Stimulated activated CD4-positive, alpha-beta T cell treated with anti-CD3 and anti-CD28 coated beads, Interleukin-1b, Interleukin-23, amount 100 ng/mL, for 4 hours (primary cell): ENCODE measurements around the gene ALOXE3.

ENCODE experiments used
- DNase-seq, 2 donors: peaks; one replicate each; pipeline ENCODE4 v3.0.0-alpha.2; 2020; ENCODE audit warnings: low read depth in 2 of 2

Gene ALOXE3

DNA sequence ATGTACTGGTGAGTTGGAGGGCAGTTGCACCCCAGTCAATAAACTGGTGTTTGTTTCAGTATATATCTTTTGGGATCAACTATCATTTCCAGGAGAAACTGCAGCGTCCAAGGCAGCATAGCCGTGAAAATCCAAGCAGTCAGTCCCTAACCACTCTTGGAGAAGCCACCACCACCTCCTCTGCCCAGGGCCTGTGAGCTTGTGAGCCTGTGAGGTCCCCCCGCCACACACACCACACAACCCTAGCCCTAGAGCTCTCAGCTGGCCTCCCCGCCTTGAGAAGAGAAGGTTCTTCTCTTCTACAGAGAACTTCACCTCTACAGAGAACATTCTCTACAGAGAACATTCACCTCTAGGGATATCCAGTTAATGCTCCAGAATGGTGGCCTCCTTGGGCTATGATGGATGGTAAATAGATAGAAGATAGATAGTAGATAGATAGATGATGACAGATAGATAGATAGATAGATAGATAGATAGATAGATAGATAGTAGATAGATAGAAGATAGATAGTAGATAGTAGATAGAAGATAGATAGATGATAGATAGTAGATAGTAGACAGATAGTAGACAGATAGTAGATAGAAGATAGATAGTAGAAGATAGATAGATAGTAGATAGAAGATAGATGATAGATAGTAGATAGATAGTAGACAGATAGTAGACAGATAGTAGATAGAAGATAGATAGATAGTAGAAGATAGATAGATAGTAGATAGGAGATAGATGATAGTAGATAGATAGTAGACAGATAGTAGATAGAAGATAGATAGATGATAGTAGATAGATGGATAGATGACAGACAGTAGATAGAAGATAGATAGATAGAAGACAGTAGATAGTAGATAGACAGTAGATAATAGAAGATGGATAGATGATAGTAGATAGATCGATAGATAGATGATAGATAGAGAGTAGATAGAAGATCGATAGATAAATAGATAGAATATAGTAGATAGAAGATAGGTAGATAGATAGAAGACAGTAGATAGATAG, 65.8 kb downstream of the ALOXE3 start:
- no peak for DNase-seq

DNA sequence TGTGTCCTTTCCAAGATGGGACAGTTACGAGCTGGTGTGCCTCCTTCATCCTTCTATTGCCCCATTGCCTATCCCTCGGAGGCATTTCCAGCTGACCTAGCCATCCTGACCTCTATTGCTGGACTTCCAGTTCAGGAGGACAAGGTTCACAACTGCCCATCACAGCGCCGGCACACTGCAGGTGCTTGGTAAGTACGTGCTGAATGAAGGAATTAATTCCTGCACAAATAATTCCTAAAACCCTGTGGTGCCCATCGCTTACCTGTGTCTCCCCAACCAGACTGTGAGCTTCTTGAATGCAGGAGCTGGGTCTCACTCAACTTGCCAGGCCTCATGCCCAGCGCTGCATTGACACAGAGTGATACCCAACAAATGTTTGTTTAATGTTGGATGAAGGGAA, 66.5 kb downstream of the ALOXE3 start:
- DNase-seq = no peak

DNA sequence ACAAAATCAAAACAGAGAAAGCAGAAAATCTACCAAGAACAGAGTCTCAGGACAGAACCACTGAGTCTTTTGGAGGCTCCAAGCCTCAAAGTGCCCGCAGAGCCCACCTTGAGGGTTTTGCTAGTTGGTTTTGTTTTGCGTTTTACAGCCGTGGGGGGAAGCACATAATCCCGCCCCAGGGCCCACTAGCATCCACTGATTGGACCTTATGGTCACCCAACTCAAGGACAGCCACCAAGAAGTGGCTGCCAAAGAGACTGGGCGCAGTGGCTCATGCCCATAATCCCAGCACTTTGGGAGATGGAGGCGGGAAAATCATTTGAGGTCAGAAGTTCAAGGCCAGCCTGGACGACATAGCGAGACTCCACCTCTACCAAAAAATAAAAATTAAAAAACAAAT, 69.6 kb downstream of the ALOXE3 start:
- no peak for DNase-seq

DNA sequence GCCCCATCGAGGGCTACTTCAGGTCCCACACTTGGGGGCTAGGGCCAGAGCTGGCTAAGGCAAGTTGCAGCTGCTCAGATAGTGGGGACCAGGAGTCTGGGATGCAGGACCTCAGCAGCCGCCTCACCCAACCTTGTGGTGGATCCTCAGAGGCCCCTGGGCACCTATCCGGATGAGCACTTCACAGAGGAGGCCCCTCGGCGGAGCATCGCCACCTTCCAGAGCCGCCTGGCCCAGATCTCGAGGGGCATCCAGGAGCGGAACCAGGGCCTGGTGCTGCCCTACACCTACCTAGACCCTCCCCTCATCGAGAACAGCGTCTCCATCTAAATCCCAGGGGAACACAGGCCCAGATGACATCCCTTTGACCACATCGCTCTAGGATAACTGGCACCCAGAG, 70.1 kb downstream of the ALOXE3 start:
- DNase-seq = no peak

DNA sequence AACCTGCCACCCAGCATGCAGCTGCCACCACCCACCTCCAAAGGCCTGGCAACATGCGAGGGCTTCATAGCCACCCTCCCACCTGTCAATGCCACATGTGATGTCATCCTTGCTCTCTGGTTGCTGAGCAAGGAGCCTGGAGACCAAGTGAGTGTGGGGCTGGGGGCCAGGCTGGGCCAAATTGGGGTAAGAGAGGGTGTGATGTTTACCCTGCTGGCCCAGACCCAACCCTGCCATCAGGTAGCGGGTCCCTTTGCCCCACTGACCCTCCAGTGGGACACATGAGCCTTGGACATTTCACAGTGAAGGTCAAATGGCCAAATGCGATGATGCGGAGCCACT, 70.6 kb downstream of the ALOXE3 start:
- DNase-seq = no peak

DNA sequence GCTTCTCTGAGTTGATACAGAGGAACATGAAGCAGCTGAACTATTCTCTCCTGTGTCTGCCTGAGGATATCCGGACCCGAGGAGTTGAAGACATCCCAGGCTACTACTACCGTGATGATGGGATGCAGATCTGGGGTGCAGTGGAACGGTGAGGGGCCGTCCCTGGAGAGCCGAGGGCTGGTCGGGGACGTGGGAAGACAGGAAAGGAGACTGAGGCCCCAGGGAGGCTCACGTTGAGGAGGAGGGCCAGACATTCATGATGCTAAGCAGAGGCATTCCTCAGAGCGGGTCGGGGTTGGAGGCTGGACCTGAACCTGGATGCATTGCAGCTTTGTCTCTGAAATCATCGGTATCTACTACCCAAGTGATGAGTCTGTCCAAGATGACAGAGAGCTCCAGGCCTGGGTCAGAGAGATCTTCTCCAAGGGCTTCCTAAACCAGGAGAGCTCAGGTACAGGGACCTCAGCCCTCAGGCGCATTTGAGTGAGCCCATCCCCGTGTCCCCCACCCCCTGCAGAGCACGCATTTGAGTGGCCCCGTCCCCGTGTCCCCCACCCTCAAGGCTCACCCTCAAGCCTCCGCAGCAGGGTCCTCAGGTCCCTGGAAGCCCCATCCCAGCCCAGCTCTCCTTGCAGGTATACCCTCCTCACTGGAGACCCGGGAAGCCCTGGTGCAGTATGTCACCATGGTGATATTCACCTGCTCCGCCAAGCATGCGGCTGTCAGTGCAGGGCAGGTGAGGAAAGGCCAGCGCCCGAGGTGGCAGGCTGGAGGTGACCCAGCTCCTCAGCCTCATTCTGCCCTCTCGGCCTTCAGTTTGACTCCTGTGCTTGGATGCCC, 71.2 kb downstream of the ALOXE3 start:
- DNase-seq = no peak

DNA sequence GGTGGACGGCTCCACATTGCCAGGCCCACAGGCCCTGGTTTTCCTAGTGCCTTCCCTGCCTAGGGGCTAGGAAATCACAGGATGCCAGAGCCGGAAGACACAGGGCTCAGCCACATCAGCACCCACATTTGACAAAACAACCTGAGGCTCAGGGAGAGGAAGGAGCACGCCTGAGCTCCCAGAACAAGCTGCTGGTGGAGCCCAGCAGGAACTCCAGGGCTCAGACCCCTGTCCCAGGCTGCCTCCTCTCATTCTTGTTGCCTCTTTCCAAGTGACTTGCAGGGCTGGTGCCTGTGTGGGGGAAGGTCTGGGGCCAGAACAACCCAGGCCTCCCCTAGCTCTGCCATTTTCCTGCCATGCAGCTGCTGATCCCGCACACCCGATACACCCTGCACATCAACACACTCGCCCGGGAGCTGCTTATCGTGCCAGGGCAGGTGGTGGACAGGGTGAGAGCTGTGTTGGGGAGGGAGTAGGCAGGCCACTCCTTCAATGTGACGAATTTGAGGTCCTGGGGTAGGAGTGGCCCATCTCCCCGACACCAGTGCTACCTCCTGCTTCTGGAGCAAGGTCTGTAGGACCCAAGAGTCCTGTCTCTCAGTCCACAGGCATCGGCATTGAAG, 71.9 kb downstream of the ALOXE3 start:
- no peak for DNase-seq
